ENCODE data around the gene TAB2. TPM values are rescaled to one million over a fixed set of nuclear protein-coding genes. Genes with fewer than 3 reads are reported as not detected.
"Not testable (repeated sequence)": the region's sequence is repeated elsewhere in the genome, so short reads cannot be mapped to it uniquely, and the experiment has no call there.

TAB2 gene
- total and polyA plus RNA-seq, 2 experiments from 2014 or later, result 13.8 to 39.0 TPM

- H3K27ac ChIP-seq, result peak overlapping the region; percentile 98
- H3K4me1 ChIP-seq (ENCODE audit: low read depth), result peaks cover 34% of the 10 kb centered on the region
- H3K36me3 ChIP-seq, result no peaks in the 10 kb centered on the region
- H3K4me3 ChIP-seq, result peak overlapping the region; percentile 93
- DNase-seq (ENCODE audit: low read depth in 1 of 2, low spot score in 1 of 2), result no peak
- H3K9me3 ChIP-seq (ENCODE audit: low read depth), result no peaks in the 10 kb centered on the region
- TF ChIP-seq CTCF (IDR thresholded peaks at IDR 0.05; ENCODE audit: low read depth, low read length), result no peak
- no peaks in the 10 kb centered on the region for H3K27me3 ChIP-seq
Measured at GRCh38 chr6:149316108-149316727, 1.3 kb upstream of the TAB2 start.

GRCh38 chr6:149316740-149317643, 520 bp upstream of the TAB2 start:
- Histone ChIP-seq H3K9me3 (ENCODE audit: low read depth) (no peaks in the 10 kb centered on the region), H3K4me3 (peak overlapping the region; percentile 93), H3K4me1 (ENCODE audit: low read depth) (peaks cover 38% of the 10 kb centered on the region), H3K27me3 (no peaks in the 10 kb centered on the region), H3K36me3 (no peaks in the 10 kb centered on the region), H3K27ac (peak overlapping the region; percentile 98)
- DNase-seq (ENCODE audit: low read depth in 1 of 2, low spot score in 1 of 2), result peak; percentile 96 to 97
- TF ChIP-seq CTCF (IDR thresholded peaks at IDR 0.05; ENCODE audit: low read depth, low read length), result no peak

GRCh38 chr6:149318581-149319286, 1.2 kb downstream of the TAB2 start:
- peaks cover 49% of the 10 kb centered on the region for H3K4me1 ChIP-seq (ENCODE audit: low read depth)
- H3K27me3 ChIP-seq, result no peaks in the 10 kb centered on the region
- TF ChIP-seq CTCF (IDR thresholded peaks at IDR 0.05; ENCODE audit: low read depth, low read length), result no peak
- H3K27ac ChIP-seq, result peak overlapping the region; percentile 98
- H3K9me3 ChIP-seq (ENCODE audit: low read depth), result no peaks in the 10 kb centered on the region
- no peaks in the 10 kb centered on the region for H3K36me3 ChIP-seq
- peak overlapping the region; percentile 93 for H3K4me3 ChIP-seq
- peak; percentile 36 to 59 for DNase-seq (ENCODE audit: low read depth in 1 of 2, low spot score in 1 of 2)

GRCh38 chr6:149319422-149319821, 1.9 kb downstream of the TAB2 start:
- Histone ChIP-seq H3K9me3 (ENCODE audit: low read depth) (no peaks in the 10 kb centered on the region), H3K36me3 (no peaks in the 10 kb centered on the region), H3K4me1 (ENCODE audit: low read depth) (peaks cover 55% of the 10 kb centered on the region), H3K27me3 (no peaks in the 10 kb centered on the region), H3K27ac (peak overlapping the region; percentile 98), H3K4me3 (peak overlapping the region; percentile 93)
- DNase-seq (ENCODE audit: low read depth in 1 of 2, low spot score in 1 of 2), result no peak
- TF ChIP-seq CTCF (IDR thresholded peaks at IDR 0.05; ENCODE audit: low read depth, low read length), result no peak

GRCh38 chr6:149320016-149320415, 2.5 kb downstream of the TAB2 start:
- H3K27me3 ChIP-seq; H3K9me3 ChIP-seq (ENCODE audit: low read depth); H3K27ac ChIP-seq; DNase-seq (ENCODE audit: low read depth in 1 of 2, low spot score in 1 of 2); H3K36me3 ChIP-seq: not testable (repeated sequence)
- peak overlapping the region; percentile 93 for H3K4me3 ChIP-seq
- H3K4me1 ChIP-seq (ENCODE audit: low read depth), result peaks cover 55% of the 10 kb centered on the region
